ENCODE measurements around the gene SH3GL2. TPM values are rescaled to one million over a fixed set of nuclear protein-coding genes. Genes with fewer than 3 reads are reported as not detected.

Gene SH3GL2
- total and polyA plus RNA-seq, 4 donors, result 0.06 to 0.08 TPM; not detected in 2

GRCh38 chr9:17829064-17829463, 250.2 kb downstream of the SH3GL2 start (continued):
- TF ChIP-seq ATF3 (IDR thresholded peaks at IDR 0.05), result no peak

- no peaks in the 10 kb centered on the region for H3K4me1 ChIP-seq (ENCODE audit: control insufficient read depth in 4 of 4, insufficient read depth in 4 of 4, low read length in 3 of 4)
- no peak overlapping the region for H3K27ac ChIP-seq (ENCODE audit: low read depth in 1 of 2, low read length in 2 of 2)
- H3K36me3 ChIP-seq (ENCODE audit: control insufficient read depth in 4 of 4, insufficient read depth in 3 of 4, low read depth in 1 of 4, low read length in 3 of 4), result no peaks in the 10 kb centered on the region
- H3K4me3 ChIP-seq (ENCODE audit: low read depth in 1 of 3, low read length in 3 of 3), result no peak overlapping the region
- DNase-seq (ENCODE audit: low spot score), result no peak
- H3K9ac ChIP-seq (ENCODE audit: low read depth in 1 of 2, low read length in 2 of 2), result no peak overlapping the region
- no peaks in the 10 kb centered on the region for H3K27me3 ChIP-seq (ENCODE audit: control insufficient read depth in 4 of 4, insufficient read depth in 4 of 4, low read length in 3 of 4)
- 73% methylated on average over 4 of the region's 4 CpGs for WGBS
- TF ChIP-seq MAX (IDR thresholded peaks at IDR 0.05) (no peak), HNF4G (IDR thresholded peaks at IDR 0.05) (no peak), NR2F2 (IDR thresholded peaks at IDR 0.05) (no peak), ATF3 (IDR thresholded peaks at IDR 0.05) (no peak), GABPA (IDR thresholded peaks at IDR 0.05 in 1 of 2, conservative IDR thresholded peaks at IDR 0.05 in 1 of 2) (no peak), JUND (IDR thresholded peaks at IDR 0.05) (no peak), FOXA2 (IDR thresholded peaks at IDR 0.05) (no peak), SP1 (IDR thresholded peaks at IDR 0.05) (no peak), CTCF (IDR thresholded peaks at IDR 0.05; ENCODE audit: low read depth, low read length, missing input control) (no peak), EGR1 (IDR thresholded peaks at IDR 0.05; ENCODE audit: low read depth in 2 of 2) (no peak), REST (IDR thresholded peaks at IDR 0.05) (no peak), RAD21 (IDR thresholded peaks at IDR 0.05) (no peak), TAF1 (conservative IDR thresholded peaks at IDR 0.05) (no peak), RXRA (IDR thresholded peaks at IDR 0.05) (no peak), FOXA1 (IDR thresholded peaks at IDR 0.05) (no peak), HNF4A (conservative IDR thresholded peaks at IDR 0.05) (no peak), YY1 (IDR thresholded peaks at IDR 0.05) (no peak)
- no peaks in the 10 kb centered on the region for H3K9me3 ChIP-seq (ENCODE audit: control insufficient read depth in 4 of 4, low read length in 3 of 4)
Measured at GRCh38 chr9:17829812-17830385, 251.0 kb downstream of the SH3GL2 start.

Data from liver (tissue), 9 donors.